Kidney (tissue), 14 donors: ENCODE measurements around the gene ADGRG1. TPM values are rescaled to one million over a fixed set of nuclear protein-coding genes. Genes with fewer than 3 reads are reported as not detected.
"Not testable (repeated sequence)": the region's sequence is repeated elsewhere in the genome, so short reads cannot be mapped to it uniquely, and the experiment has no call there.

ENCODE experiments used
- DNase-seq, 5 donors: peaks; one replicate each; pipeline ENCODE4 v3.0.0-alpha.2; 2013 to 2020
- FAIRE-seq: peaks from 2 replicates; lab custom pipeline; 2012; peaks lifted over from hg19 to GRCh38; lab: Jason Lieb, UNC
- H3K27ac ChIP-seq, 2 donors: one replicate each; pipeline ENCODE4 v1.7.0; 2013; ENCODE audit warnings: low read depth in 2 of 2, low read length in 2 of 2, inconsistent platforms in 1 of 2
- H3K27me3 ChIP-seq: one replicate; pipeline ENCODE4 v1.7.1; 2013; ENCODE audit warnings: low read length, inconsistent platforms; ENCODE audit not compliant: control insufficient read depth, insufficient read depth
- H3K36me3 ChIP-seq, 3 donors: one replicate each; pipeline versions ENCODE4 v1.7.0 to v1.7.1; 2013; ENCODE audit warnings: low read length in 3 of 3, control low read depth in 1 of 3, inconsistent platforms in 1 of 3; ENCODE audit not compliant: insufficient read depth in 3 of 3, control insufficient read depth in 2 of 3
- H3K4me1 ChIP-seq, 3 donors: one replicate each; pipeline versions ENCODE4 v1.7.0 to v1.7.1; 2013; ENCODE audit warnings: low read length in 3 of 3, inconsistent platforms in 1 of 3, low read depth in 1 of 3; ENCODE audit not compliant: control insufficient read depth in 2 of 3, insufficient read depth in 2 of 3
- H3K4me3 ChIP-seq, 3 donors: one replicate each; pipeline versions ENCODE4 v1.7.0 to v1.8.1; 2013; ENCODE audit warnings: low read length in 3 of 3, control low read depth in 1 of 3, inconsistent platforms in 1 of 3
- H3K9ac ChIP-seq, 3 donors: one replicate each; pipeline versions ENCODE4 v1.7.0 to v1.7.1; 2013; ENCODE audit warnings: low read length in 3 of 3, control low read depth in 1 of 3, inconsistent platforms in 1 of 3
- H3K9me3 ChIP-seq, 3 donors: one replicate each; pipeline versions ENCODE4 v1.7.0 to v1.7.1; 2013; ENCODE audit warnings: low read length in 3 of 3, control low read depth in 1 of 3, inconsistent platforms in 1 of 3; ENCODE audit not compliant: control insufficient read depth in 2 of 3, insufficient read depth in 1 of 3
- CTCF ChIP-seq: IDR thresholded peaks from 3 replicates; pipeline ENCODE4 v1.5.1; 2012; ENCODE audit warnings: mild to moderate bottlenecking, moderate library complexity, borderline replicate concordance; ENCODE audit not compliant: insufficient read depth; ENCODE audit errors: extremely low read depth
- intact Hi-C: fragments of 100-400 bp; cut with DNase I; formaldehyde crosslinking; loops from one replicate; pipeline ENCODE4 v1.11.1; 2022
- polyA plus RNA-seq: library from polyadenylated mRNA; stranded (reverse); fragments of 350-450 nt; fragmentation: Illumina TruSeq; extraction: RNeasy Lipid Tissue Mini Kit (QIAGEN cat#74804); gene quantifications from one replicate; pipeline ENCODE4 v1.2.3, GENCODE V29; 2014; ENCODE audit warnings: low read depth, low replicate concordance; ENCODE audit not compliant: insufficient read depth
- total RNA-seq: library from RNA; stranded (reverse); fragmentation: NEBNext Ultra II Directional; extraction: Animal tissue kit (Norgen Biotek cat#: 25700); gene quantifications from one replicate; pipeline ENCODE4 v1.2.1, GENCODE V29; 2021
- donor health status: control.
- donor health status: control.
- donor health status: control.
- donor health status: control.
- donor health status: control.
- donor health status: DM: yes; HTN: yes; CAD: no.
- donor health status: Normal renal cell carcinoma (clear cell type).

Gene ADGRG1
- total and polyA plus RNA-seq, 2 donors from 2014 or later, result 188 to 351 TPM

DNA sequence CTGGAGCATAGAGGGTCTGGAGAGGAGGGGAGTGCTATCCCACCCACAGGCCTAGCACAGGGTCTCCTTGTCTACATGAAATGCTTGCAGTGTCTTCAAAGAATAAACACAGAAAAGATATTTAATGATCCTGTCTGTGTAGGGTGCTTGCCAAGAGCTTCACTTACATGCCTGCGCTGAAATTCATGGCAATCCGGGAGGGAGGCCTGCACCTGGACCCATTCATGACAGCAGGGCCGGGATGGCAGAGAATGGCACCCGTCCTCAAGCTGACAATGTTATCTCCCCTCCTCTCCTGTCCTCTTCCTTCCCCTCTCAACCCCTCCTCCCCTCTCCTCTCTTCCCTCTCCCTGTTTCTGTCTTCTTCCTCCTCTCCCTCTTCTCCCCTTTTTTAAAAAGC is 41.8 kb downstream of the ADGRG1 start:
- H3K27ac ChIP-seq, result no peak overlapping the region
- H3K4me3 ChIP-seq, result no peak overlapping the region
- intact Hi-C loops, result no loop called here

GRCh38 chr16:57671451-57671850 is 43.0 kb downstream of the ADGRG1 start:
- H3K9ac ChIP-seq, H3K27ac ChIP-seq, H3K36me3 ChIP-seq, H3K4me3 ChIP-seq, H3K4me1 ChIP-seq, H3K9me3 ChIP-seq, DNase-seq, H3K27me3 ChIP-seq, FAIRE-seq, intact Hi-C loops: not testable (repeated sequence)

More for the DNA sequence above, 41.8 kb downstream of the ADGRG1 start:
- H3K9me3 ChIP-seq, result no peaks in the 10 kb centered on the region
- H3K36me3 ChIP-seq, result peaks cover 0 to 4% (median under 1%) of the 10 kb centered on the region in 3 donors
- H3K4me1 ChIP-seq, result no peaks in the 10 kb centered on the region
- no peak overlapping the region for H3K9ac ChIP-seq
- H3K27me3 ChIP-seq, result no peaks in the 10 kb centered on the region
- no peak for DNase-seq
- no peak for FAIRE-seq
- no peak for TF ChIP-seq CTCF

GRCh38 chr16:57672416-57672815 is 44.0 kb downstream of the ADGRG1 start:
- intact Hi-C loops, result no loop called here
- H3K4me1 ChIP-seq, result no peaks in the 10 kb centered on the region

DNA sequence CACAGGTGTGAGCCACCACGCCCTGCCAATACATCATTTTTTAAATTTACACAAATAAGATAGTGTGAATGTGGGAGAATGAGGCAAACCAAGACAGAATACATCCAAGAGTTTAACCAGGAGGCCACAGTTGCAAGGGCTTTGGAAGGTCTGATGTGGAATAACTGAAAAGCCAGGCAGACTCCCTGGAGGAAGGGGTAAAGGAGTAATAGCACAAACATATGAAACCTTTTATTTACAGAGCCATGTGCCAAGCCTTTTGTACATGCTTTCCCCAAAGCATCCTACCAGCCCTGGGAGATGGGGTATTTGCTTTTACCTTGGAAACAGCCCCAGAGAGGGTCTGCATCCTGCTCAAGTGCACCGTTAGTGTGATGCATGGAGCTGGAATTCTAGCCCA is 44.4 kb downstream of the ADGRG1 start:
- H3K9me3 ChIP-seq, result no peaks in the 10 kb centered on the region
- FAIRE-seq, result no peak
- H3K4me1 ChIP-seq, result no peaks in the 10 kb centered on the region
- TF ChIP-seq CTCF, result no peak
- H3K4me3 ChIP-seq, result no peak overlapping the region
- no peaks in the 10 kb centered on the region for H3K36me3 ChIP-seq
- H3K27ac ChIP-seq, result no peak overlapping the region
- no peak overlapping the region for H3K9ac ChIP-seq
- no peak for DNase-seq
- no peaks in the 10 kb centered on the region for H3K27me3 ChIP-seq
- intact Hi-C loops, result no loop called here

More at GRCh38 chr16:57672416-57672815, 44.0 kb downstream of the ADGRG1 start:
- H3K9me3 ChIP-seq, result no peaks in the 10 kb centered on the region
- H3K36me3 ChIP-seq, result no peaks in the 10 kb centered on the region
- FAIRE-seq (no peak), DNase-seq (no peak)
- no peak overlapping the region for H3K9ac ChIP-seq
- no peak for TF ChIP-seq CTCF
- H3K27me3 ChIP-seq, result no peaks in the 10 kb centered on the region
- no peak overlapping the region for H3K4me3 ChIP-seq
- H3K27ac ChIP-seq, result no peak overlapping the region
